SKM-1 treated with dmso at 0.1 percent for 144 hours (cell line): ENCODE measurements around the gene AP5M1.
"Not testable (repeated sequence)": the region's sequence is repeated elsewhere in the genome, so short reads cannot be mapped to it uniquely, and the experiment has no call there.

Experiments used
- DNase-seq: peaks from one replicate; lab custom pipeline; 2025; ENCODE audit not compliant: unreplicated experiment; lab: John Stamatoyannopoulos, UW

The AP5M1 gene, protein sequence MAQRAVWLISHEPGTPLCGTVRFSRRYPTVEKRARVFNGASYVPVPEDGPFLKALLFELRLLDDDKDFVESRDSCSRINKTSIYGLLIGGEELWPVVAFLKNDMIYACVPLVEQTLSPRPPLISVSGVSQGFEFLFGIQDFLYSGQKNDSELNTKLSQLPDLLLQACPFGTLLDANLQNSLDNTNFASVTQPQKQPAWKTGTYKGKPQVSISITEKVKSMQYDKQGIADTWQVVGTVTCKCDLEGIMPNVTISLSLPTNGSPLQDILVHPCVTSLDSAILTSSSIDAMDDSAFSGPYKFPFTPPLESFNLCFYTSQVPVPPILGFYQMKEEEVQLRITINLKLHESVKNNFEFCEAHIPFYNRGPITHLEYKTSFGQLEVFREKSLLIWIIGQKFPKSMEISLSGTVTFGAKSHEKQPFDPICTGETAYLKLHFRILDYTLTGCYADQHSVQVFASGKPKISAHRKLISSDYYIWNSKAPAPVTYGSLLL

GRCh38 chr14:57268161-57269069, at the start of gene AP5M1, which contains the start of gene EXOC5:
AP5M1 (plus strand) TSS chr14:57268971; CDS start chr14:57269315, 344 bp downstream.
EXOC5 (minus strand) TSS chr14:57268905; CDS start chr14:57268648, 257 bp downstream.
- peak; percentile 76 for DNase-seq

DNA sequence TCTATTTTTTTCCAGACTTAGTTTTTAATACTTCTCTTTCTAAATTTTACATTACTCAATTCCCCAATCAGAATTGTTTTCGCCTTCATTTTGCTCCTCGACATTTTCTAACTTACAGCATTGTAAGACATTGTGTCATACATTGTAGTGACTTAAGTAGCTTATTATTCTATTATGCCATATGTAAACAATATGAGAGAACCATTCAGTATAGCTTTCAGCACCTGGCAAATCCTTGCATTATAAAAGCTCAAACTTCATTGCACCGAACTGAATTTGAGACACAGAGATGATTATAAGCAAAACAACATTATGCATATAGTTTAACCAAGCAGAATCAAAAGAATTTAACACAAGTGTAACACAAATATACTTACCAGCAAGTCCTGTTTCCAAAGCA, 46.8 kb upstream of the AP5M1 start:
- no peak for DNase-seq

DNA sequence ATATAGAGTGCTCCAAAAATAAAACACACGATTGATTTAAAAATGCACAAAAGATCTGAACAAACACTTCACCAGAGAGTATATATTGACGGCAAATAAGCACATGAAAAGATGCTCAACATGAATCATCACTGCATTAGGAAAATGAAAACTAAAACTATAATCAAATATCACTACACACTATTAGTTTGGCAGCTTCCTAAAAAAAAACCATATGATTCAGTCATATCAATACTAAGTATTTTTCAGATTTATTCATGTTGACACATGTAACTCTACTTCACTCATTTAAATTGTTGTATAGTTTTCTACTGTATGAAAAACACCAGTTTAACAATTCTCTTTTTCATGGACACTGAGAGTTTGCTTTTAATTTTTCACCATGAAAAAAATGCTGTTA, 41.7 kb upstream of the AP5M1 start:
- no peak for DNase-seq

DNA sequence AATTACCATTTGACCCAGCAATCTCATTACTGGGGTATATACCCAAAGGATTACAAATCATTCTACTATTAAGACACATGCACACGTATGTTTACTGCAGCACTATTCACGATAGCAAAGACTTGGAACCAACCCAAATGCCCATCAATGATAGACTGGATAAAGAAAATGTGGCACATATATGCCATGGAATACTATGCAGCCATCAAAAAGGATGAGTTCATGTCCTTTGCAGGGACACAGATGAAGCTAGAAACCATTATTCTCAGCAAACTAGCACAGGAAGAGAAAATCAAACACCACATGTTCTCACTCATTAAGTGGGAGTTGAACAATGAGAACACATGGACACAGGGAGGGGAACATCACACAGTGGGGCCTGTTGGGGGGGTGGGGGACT, 40.5 kb upstream of the AP5M1 start:
- not testable (repeated sequence) for DNase-seq

DNA sequence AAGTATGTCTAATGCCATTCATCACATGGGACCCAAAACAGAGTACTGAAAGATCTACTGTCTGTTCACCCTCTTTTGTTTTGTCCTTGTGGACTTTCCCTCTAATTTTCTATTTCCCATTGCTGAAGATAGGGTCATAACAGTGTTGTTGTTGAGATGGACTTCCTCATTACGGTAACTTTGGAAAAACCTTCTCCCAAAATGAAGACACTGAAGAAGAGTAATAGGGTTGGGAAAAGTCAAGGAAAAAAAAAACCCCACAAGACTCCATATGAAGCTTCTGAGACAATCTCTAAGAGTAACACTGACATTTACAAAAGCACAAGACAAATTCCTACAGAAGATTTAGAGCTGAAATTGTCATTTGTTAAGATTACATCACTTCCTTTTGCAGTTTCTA, 36.8 kb upstream of the AP5M1 start:
- no peak for DNase-seq

DNA sequence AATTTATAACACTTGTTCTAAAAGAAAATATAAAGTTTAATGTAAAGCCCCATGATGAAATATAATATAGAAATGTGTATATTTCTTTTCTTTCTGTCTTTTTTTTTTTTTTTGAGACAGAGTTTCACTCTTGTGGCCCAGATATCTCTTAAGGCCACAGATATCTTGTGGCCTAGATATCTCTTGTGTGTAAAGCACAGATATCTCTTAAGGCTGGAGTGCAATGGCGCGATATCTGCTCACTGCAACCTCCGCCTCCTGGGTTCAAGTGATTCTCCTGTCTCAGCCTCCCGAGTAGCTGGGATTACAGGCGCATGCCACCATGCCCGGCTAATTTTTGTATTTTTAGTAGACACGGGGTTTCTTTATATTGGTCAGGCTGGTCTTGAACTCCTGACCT, 28.7 kb upstream of the AP5M1 start:
- not testable (repeated sequence) for DNase-seq

GRCh38 chr14:57243320-57243719, 25.5 kb upstream of the AP5M1 start:
- DNase-seq = no peak

- DNase-seq = no peak
Measured at GRCh38 chr14:57244106-57244505, 24.7 kb upstream of the AP5M1 start.

- DNase-seq = no peak
Measured at GRCh38 chr14:57245941-57246340, 22.8 kb upstream of the AP5M1 start.

- no peak for DNase-seq
Measured at GRCh38 chr14:57246933-57247657, 21.7 kb upstream of the AP5M1 start.

- DNase-seq = no peak
Measured at GRCh38 chr14:57254884-57255283, 13.9 kb upstream of the AP5M1 start.

- not testable (repeated sequence) for DNase-seq
Measured at GRCh38 chr14:57258221-57258620, 10.6 kb upstream of the AP5M1 start.

DNA sequence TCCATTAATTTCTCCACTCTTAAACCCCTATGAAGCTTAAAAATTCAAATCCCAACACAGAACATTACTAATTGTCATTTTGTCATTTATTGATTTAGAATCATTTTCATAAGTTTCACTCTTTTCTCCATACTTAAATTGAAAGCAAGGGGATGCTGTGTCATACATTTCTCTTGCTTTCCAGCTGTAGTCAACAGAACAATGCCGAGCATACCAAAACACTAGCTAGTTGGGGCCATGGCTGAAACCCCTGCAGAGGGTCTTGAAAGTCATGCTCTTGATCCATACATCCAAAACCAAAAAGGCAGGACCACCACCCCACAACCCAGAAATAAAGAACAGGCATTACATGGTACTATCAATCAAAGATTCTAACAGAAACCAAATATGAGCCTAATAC, 9.1 kb upstream of the AP5M1 start:
- no peak for DNase-seq

DNA sequence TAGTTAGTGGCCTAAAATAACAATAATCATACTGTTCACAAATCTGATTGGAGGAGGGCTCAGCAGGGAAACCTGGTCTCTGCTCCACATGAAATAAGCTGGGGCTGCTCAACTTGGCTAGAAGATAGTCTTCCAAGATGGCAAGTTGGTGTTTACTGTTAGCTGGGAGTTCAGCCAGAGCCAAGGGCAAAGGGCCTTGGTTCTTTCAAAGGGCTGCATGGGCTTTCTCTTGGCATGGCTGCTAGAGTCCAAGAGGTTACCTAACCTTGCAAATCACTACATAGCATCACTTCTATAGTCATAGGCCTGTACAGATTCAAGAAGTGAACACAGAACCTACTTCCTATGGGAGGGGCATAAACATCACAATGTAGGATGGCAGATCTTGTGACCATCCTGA, 7.2 kb upstream of the AP5M1 start:
- DNase-seq = no peak

DNA sequence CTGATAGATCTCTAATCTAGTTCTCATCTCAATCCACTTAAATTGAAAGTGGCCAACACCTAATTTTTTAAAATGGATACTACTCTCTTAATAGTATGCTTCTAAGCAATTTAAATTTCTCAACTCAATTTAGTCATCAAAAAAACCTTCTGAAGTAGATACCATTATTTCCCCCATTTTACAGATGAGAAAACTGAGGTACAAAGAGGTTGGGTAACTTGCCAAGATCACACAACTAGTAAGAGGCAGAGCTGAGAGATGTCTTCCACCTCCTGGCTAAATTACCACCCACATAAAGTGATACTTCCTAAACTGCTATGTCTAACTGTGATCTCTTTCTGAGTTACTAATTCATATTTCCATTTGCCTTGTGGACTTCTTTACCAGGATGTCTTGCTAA, 6.7 kb upstream of the AP5M1 start:
- DNase-seq = no peak

GRCh38 chr14:57266065-57266464, 2.7 kb upstream of the AP5M1 start:
- no peak for DNase-seq

- no peak for DNase-seq
Measured at GRCh38 chr14:57273236-57273635, 4.5 kb downstream of the AP5M1 start.

DNA sequence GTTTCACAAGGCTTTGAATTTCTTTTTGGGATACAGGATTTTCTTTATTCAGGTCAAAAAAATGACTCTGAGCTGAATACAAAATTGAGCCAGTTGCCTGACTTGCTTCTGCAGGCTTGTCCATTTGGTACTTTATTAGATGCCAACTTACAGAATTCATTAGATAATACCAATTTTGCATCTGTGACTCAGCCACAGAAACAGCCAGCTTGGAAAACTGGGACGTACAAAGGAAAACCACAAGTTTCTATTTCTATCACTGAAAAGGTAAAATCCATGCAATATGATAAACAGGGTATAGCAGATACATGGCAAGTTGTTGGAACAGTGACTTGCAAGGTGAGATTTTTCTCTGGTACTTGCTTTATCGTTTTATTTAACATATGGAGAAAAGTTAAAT, 5.8 kb downstream of the AP5M1 start:
- DNase-seq = no peak

- no peak for DNase-seq
Measured at GRCh38 chr14:57275023-57275664, 6.4 kb downstream of the AP5M1 start.

DNA sequence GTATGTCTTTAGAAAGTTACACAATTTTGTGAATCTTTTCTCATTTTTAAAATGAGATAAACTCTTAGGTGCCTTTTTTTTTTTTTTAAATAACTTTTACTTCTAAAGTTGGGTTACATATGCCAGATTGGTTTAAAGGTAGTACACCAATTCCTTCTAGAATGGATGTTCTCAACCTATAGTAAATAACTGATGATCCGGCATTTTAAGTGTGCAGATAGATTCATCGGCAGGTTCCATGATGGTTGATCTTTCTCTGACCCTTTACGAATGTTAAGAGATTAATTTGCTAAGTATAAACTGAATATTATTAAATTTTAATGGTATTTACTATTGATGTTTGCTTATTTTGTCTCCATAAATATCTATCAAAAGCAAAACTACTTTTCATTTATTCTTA, 8.3 kb downstream of the AP5M1 start:
- no peak for DNase-seq

DNA sequence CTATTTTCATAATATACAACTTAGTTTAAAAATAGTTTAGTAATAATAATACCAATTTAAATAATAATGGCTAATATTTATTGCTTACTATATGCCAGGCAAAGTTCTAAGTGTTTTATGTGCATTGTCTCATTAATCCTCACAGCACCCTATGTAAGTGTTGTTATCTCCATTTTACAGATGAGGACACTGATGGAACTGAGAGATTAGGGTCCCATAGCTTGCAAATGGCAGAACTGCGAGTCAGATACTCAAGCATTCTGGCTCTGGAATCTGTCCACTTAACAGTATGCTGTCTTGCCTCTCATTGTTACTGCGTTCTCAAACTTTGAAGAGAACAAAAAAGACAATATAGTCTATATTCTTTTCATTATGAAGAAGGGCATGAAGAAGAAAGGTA, 19.0 kb downstream of the AP5M1 start:
- DNase-seq = no peak
